Uterus (tissue), 2 donors: ENCODE data around the gene FAM89B.

Experiments used
- CTCF ChIP-seq, 4 experiments: fragments of 200-600 bp in 2 of 4; fragments of 450-650 bp in 2 of 4; sonication (generic) in 2 of 4; IDR thresholded peaks; one replicate each; pipeline ENCODE4 v1.5.1; 2016 to 2019; ENCODE audit warnings: antibody characterized with exemption in 4 of 4, mild to moderate bottlenecking in 2 of 4, moderate library complexity in 1 of 4
- POLR2A ChIP-seq, 2 donors: fragments of 450-650 bp; IDR thresholded peaks; one replicate each; pipeline ENCODE4 v1.6.1; 2016; ENCODE audit warnings: antibody characterized with exemption in 2 of 2, mild to moderate bottlenecking in 1 of 2, moderate library complexity in 1 of 2

GRCh38 chr11:65537296-65537597 lies 35.1 kb upstream of the FAM89B start:
- TF ChIP-seq CTCF (IDR thresholded peaks at IDR 0.05) = no peak
- TF ChIP-seq POLR2A (IDR thresholded peaks at IDR 0.05) = no peak
